H1 (cell line): ENCODE data around the gene SNTG2. TPM values are rescaled to one million over a fixed set of nuclear protein-coding genes. Genes with fewer than 3 reads are reported as not detected.

Experiments used
- CTCF ChIA-PET: fragments of 300-600 bp; sonication (Branson Sonifier 250); formaldehyde crosslinking; loops from one replicate; lab custom pipeline; 2021; ENCODE audit not compliant: partially characterized antibody; lab: Charles Lee
- POLR2A ChIA-PET: fragments of 300-600 bp; sonication (Branson Sonifier 250); formaldehyde crosslinking; loops from one replicate; lab custom pipeline; 2021; ENCODE audit warnings: inconsistent platforms; ENCODE audit not compliant: partially characterized antibody; lab: Charles Lee
- DNase-seq, 2 experiments: peaks; one replicate each; pipeline versions ENCODE4 v3.0.0 to v3.0.0-alpha.2; 2010 to 2022; ENCODE audit warnings: low spot score in 2 of 2, low read depth in 1 of 2, mixed read lengths in 1 of 2
- FAIRE-seq: peaks from 2 replicates; lab custom pipeline; 2011; peaks lifted over from hg19 to GRCh38; lab: Jason Lieb, UNC
- H2AFZ ChIP-seq: 2 replicates; pipeline ENCODE4 v1.8.1; 2012; ENCODE audit warnings: low read length, inconsistent platforms
- H2AK5ac ChIP-seq: 2 replicates; pipeline ENCODE4 v1.6.1; 2013; ENCODE audit warnings: low read depth, low read length
- H2BK120ac ChIP-seq: replicated peaks from 2 replicates; pipeline ENCODE3; 2013; ENCODE audit warnings: low read depth, low read length, inconsistent platforms
- H2BK12ac ChIP-seq: 2 replicates; pipeline ENCODE4 v1.6.1; 2013; ENCODE audit warnings: low read depth, low read length
- H2BK15ac ChIP-seq: 2 replicates; pipeline ENCODE4 v1.6.1; 2013; ENCODE audit warnings: low read length
- H2BK20ac ChIP-seq: 2 replicates; pipeline ENCODE4 v1.6.1; 2013; ENCODE audit warnings: low read length
- H2BK5ac ChIP-seq: 2 replicates; pipeline ENCODE4 v1.6.1; 2013; ENCODE audit warnings: low read depth, low read length
- H3K14ac ChIP-seq: 2 replicates; pipeline ENCODE4 v1.6.1; 2013; ENCODE audit warnings: inconsistent platforms; ENCODE audit not compliant: insufficient read length
- H3K18ac ChIP-seq: 2 replicates; pipeline ENCODE4 v1.6.1; 2013; ENCODE audit warnings: low read length; ENCODE audit errors: extremely low read depth
- H3K23ac ChIP-seq: 2 replicates; pipeline ENCODE4 v1.6.1; 2013; ENCODE audit warnings: inconsistent platforms; ENCODE audit not compliant: insufficient read length
- H3K23me2 ChIP-seq: 2 replicates; pipeline ENCODE4 v1.6.1; 2013; ENCODE audit warnings: low read depth, low read length
- H3K27ac ChIP-seq: 2 replicates; pipeline ENCODE4 v1.6.1; 2011; ENCODE audit warnings: low read depth, low read length, inconsistent platforms
- H3K27me3 ChIP-seq, 4 experiments: replicated peaks in 1 of 4; 1 replicate in 1 of 4; 2 replicates in 3 of 4; pipeline versions ENCODE4 v1.6.1 to v1.8.1; 2011 to 2013; ENCODE audit warnings: low read length in 3 of 4, mild to moderate bottlenecking in 3 of 4, inconsistent platforms in 2 of 4, mixed read lengths in 2 of 4, moderate library complexity in 1 of 4; ENCODE audit not compliant: control insufficient read depth in 3 of 4, insufficient read depth in 3 of 4; ENCODE audit errors: extremely low read depth in 1 of 4
- H3K36me3 ChIP-seq, 4 experiments: 2 replicates each; pipeline versions ENCODE4 v1.6.1 to v1.8.1; 2011 to 2013; ENCODE audit warnings: mild to moderate bottlenecking in 4 of 4, low read length in 3 of 4, moderate library complexity in 2 of 4, control low read depth in 1 of 4, inconsistent platforms in 1 of 4; ENCODE audit not compliant: insufficient read depth in 4 of 4, control insufficient read depth in 2 of 4
- H3K4ac ChIP-seq: replicated peaks from 2 replicates; pipeline ENCODE3; 2013; ENCODE audit warnings: low read length, low read depth, mixed read lengths, inconsistent platforms; ENCODE audit not compliant: insufficient read length
- H3K4me1 ChIP-seq, 4 experiments: replicated peaks in 1 of 4; 1 replicate in 1 of 4; 2 replicates in 3 of 4; pipeline versions ENCODE4 v1.6.1 to v1.8.1; 2011 to 2013; ENCODE audit warnings: low read length in 3 of 4, inconsistent platforms in 2 of 4, mixed read lengths in 1 of 4; ENCODE audit not compliant: insufficient read depth in 4 of 4, control insufficient read depth in 3 of 4
- H3K4me2 ChIP-seq, 2 experiments: 2 replicates each; pipeline versions ENCODE4 v1.6.1 to v1.8.1; 2011 to 2013; ENCODE audit warnings: low read depth in 2 of 2, low read length in 2 of 2, control low read depth in 1 of 2, inconsistent platforms in 1 of 2, mild to moderate bottlenecking in 1 of 2; ENCODE audit not compliant: insufficient read depth in 1 of 2
- H3K4me3 ChIP-seq, 4 experiments: fragments of 200-600, 300-600 bp in 1 of 4; sonication (generic), shearing (Covaris generic), sonication (Bioruptor Twin) in 1 of 4; 2 replicates each; pipeline versions ENCODE4 v1.5.1 to v1.8.1; 2011 to 2016; ENCODE audit warnings: low read length in 4 of 4, low read depth in 3 of 4, control low read depth in 2 of 4, inconsistent platforms in 2 of 4, mild to moderate bottlenecking in 2 of 4, mixed read lengths in 1 of 4, moderate library complexity in 1 of 4; ENCODE audit not compliant: insufficient read depth in 2 of 4; ENCODE audit errors: extremely low read depth in 1 of 4
- H3K56ac ChIP-seq: replicated peaks from 2 replicates; pipeline ENCODE3; 2013; ENCODE audit warnings: low read depth, mild to moderate bottlenecking, mixed read lengths, low read length, inconsistent platforms; ENCODE audit not compliant: insufficient read length
- H3K79me1 ChIP-seq: 2 replicates; pipeline ENCODE4 v1.6.1; 2013; ENCODE audit warnings: low read depth, low read length, control low read depth
- H3K79me2 ChIP-seq, 2 experiments: 2 replicates each; pipeline versions ENCODE4 v1.6.1 to v1.8.1; 2012 to 2013; ENCODE audit warnings: low read length in 2 of 2, mild to moderate bottlenecking in 2 of 2, inconsistent platforms in 1 of 2; ENCODE audit not compliant: insufficient read depth in 2 of 2, control insufficient read depth in 1 of 2
- H3K9ac ChIP-seq, 4 experiments: replicated peaks in 1 of 4; 1 replicate in 1 of 4; 2 replicates in 3 of 4; pipeline versions ENCODE4 v1.6.1 to v1.8.1; 2011 to 2013; ENCODE audit warnings: low read depth in 3 of 4, low read length in 3 of 4, control low read depth in 2 of 4, mild to moderate bottlenecking in 2 of 4, moderate library complexity in 2 of 4, inconsistent platforms in 1 of 4; ENCODE audit errors: extremely low read depth in 1 of 4
- H3K9me3 ChIP-seq, 2 experiments: 2 replicates each; pipeline versions ENCODE4 v1.6.1 to v1.8.1; 2012 to 2013; ENCODE audit warnings: mild to moderate bottlenecking in 2 of 2, moderate library complexity in 2 of 2, control low read depth in 1 of 2, inconsistent platforms in 1 of 2, low read depth in 1 of 2, low read length in 1 of 2, mixed read lengths in 1 of 2; ENCODE audit not compliant: insufficient read depth in 2 of 2
- H4K20me1 ChIP-seq, 2 experiments: replicated peaks in 1 of 2; 2 replicates each; pipeline versions ENCODE3 to v1.8.1; 2011 to 2013; ENCODE audit warnings: inconsistent platforms in 2 of 2, low read length in 2 of 2, mild to moderate bottlenecking in 1 of 2; ENCODE audit not compliant: insufficient read depth in 2 of 2, control insufficient read depth in 1 of 2
- H4K5ac ChIP-seq: 2 replicates; pipeline ENCODE4 v1.6.1; 2013; ENCODE audit warnings: low read length, low read depth, mixed read lengths, inconsistent platforms; ENCODE audit not compliant: insufficient read length
- H4K8ac ChIP-seq: 2 replicates; pipeline ENCODE4 v1.8.0; 2013; ENCODE audit warnings: mild to moderate bottlenecking, moderate library complexity, low read length, inconsistent platforms; ENCODE audit not compliant: insufficient read depth; ENCODE audit errors: extremely low read depth
- H4K91ac ChIP-seq: replicated peaks from 2 replicates; pipeline ENCODE3; 2013; ENCODE audit warnings: low read length, mixed read lengths, inconsistent platforms; ENCODE audit not compliant: insufficient read length
- BCL11A ChIP-seq, 2 experiments: IDR thresholded peaks; one replicate each; pipeline ENCODE4 v1.6.1; 2011; ENCODE audit warnings: low read depth in 2 of 2, low read length in 2 of 2, mild to moderate bottlenecking in 2 of 2
- CEBPB ChIP-seq: IDR thresholded peaks from 2 replicates; pipeline ENCODE4 v1.6.1; 2012; ENCODE audit warnings: low read depth, low read length
- EGR1 ChIP-seq: IDR thresholded peaks from 2 replicates; pipeline ENCODE4 v1.6.1; 2011; ENCODE audit warnings: low read depth, low read length, borderline replicate concordance
- EP300 ChIP-seq, 2 experiments: IDR thresholded peaks; 1 replicate in 1 of 2; 2 replicates in 1 of 2; pipeline ENCODE4 v1.6.1; 2011 to 2012; ENCODE audit warnings: low read depth in 2 of 2, low read length in 2 of 2, mild to moderate bottlenecking in 2 of 2, borderline replicate concordance in 1 of 2, inconsistent platforms in 1 of 2, moderate library complexity in 1 of 2
- KDM4A ChIP-seq: IDR thresholded peaks from one replicate; pipeline ENCODE4 v1.7.1; 2012; ENCODE audit warnings: low read depth, mild to moderate bottlenecking, moderate library complexity, low read length, inconsistent platforms; ENCODE audit not compliant: severe bottlenecking
- NANOG ChIP-seq: IDR thresholded peaks from 2 replicates; pipeline ENCODE4 v1.6.1; 2011; ENCODE audit warnings: low read length, low read depth, mild to moderate bottlenecking, inconsistent platforms; ENCODE audit not compliant: insufficient read depth, poor library complexity, severe bottlenecking
- POLR2A ChIP-seq, 2 experiments: IDR thresholded peaks; 1 replicate in 1 of 2; 2 replicates in 1 of 2; pipeline ENCODE4 v1.6.1; 2011; ENCODE audit warnings: low read depth in 2 of 2, low read length in 2 of 2, mild to moderate bottlenecking in 2 of 2; ENCODE audit errors: control extremely low read depth in 1 of 2
- POU5F1 ChIP-seq: IDR thresholded peaks from 2 replicates; pipeline ENCODE4 v1.6.1; 2011; ENCODE audit warnings: low read depth, mild to moderate bottlenecking, low read length, moderate library complexity
- RXRA ChIP-seq: IDR thresholded peaks from 2 replicates; pipeline ENCODE4 v1.6.1; 2011; ENCODE audit warnings: low read depth, mild to moderate bottlenecking, low read length, moderate library complexity; ENCODE audit not compliant: insufficient read depth
- YY1 ChIP-seq: IDR thresholded peaks from 2 replicates; pipeline ENCODE4 v1.6.1; 2011; ENCODE audit warnings: low read depth, mild to moderate bottlenecking, low read length
- ZNF274 ChIP-seq: IDR thresholded peaks from 2 replicates; pipeline ENCODE4 v1.7.0; 2012; ENCODE audit warnings: low read length, borderline replicate concordance; ENCODE audit errors: extremely low read depth
- polyA plus RNA-seq, 7 experiments: library from polyadenylated mRNA; depleted of rRNA in 3 of 7; stranded (reverse) in 5 of 7; unstranded in 2 of 7; fragments of >200 nt in 5 of 7; fragments of 200-250 nt in 2 of 7; gene quantifications; 1 replicate in 5 of 7; 2 replicates in 1 of 7; 4 replicates in 1 of 7; pipeline versions ENCODE4 v1.2.1 to v1.2.3, GENCODE V29; 2011 to 2013; ENCODE audit warnings: missing spikeins in 2 of 7, mixed read lengths in 2 of 7
- total RNA-seq: library from RNA; stranded (reverse); fragmentation: NEBNext Ultra II Directional; extraction: Animal tissue kit (Norgen Biotek cat#: 25700); gene quantifications from 2 replicates; pipeline ENCODE4 v1.2.1, GENCODE V29; 2021
- TF ChIP-seq, protein P1 (sequence below): IDR thresholded peaks from 2 replicates; pipeline ENCODE4 v1.6.1; 2011; ENCODE audit warnings: low read depth, mild to moderate bottlenecking, low read length; ENCODE audit not compliant: insufficient read depth

The SNTG2 gene
- total and polyA plus RNA-seq, 2 of the 8 experiments (the other 6 are each of a cell fraction or from before 2014, with no cell fraction given) = 6.6 to 18.1 TPM

DNA sequence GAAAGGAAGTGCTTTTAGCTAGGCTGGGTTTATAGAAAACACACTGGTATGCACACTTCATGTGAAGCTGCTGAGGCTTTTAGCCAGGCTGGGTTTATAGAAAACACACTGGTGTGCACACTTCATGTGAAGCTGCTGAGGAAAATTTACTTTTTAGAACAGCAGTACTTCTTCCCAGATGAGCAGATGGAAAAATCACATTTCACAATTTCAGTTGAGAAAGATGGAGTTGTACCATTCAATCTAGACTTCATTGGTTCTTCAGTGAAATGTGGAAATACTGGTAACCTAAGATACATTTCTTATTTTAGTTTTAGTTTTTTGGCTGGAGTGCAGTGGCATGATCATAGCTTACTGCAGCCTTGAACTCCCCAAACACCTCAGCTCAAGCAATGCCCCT lies 11.1 kb downstream of the SNTG2 start:
- H3K14ac ChIP-seq = no peak overlapping the region
- H3K27ac ChIP-seq = no peak overlapping the region
- H3K4me3 ChIP-seq = no peak overlapping the region
- peaks cover 2 to 11% (median 10%) of the 10 kb centered on the region in 4 experiments; a peak in 6 of 7 replicates for H3K4me1 ChIP-seq
- H3K56ac ChIP-seq = no peak overlapping the region
- no peaks in the 10 kb centered on the region for H3K27me3 ChIP-seq
- no peaks in the 10 kb centered on the region for H3K9me3 ChIP-seq
- H2BK20ac ChIP-seq = no peak overlapping the region
- peaks cover 2 to 4% of the 10 kb centered on the region in 2 experiments for H4K20me1 ChIP-seq
- H2AK5ac ChIP-seq = no peak overlapping the region
- no peak overlapping the region for H3K23ac ChIP-seq
- H3K4ac ChIP-seq = no peak overlapping the region
- no peak for TF ChIP-seq RXRA
- no peak for TF ChIP-seq EP300 (IDR thresholded peaks at IDR 0.05; ENCODE audit: borderline replicate concordance in 1 of 2, low read depth in 2 of 2, low read length in 2 of 2)
- TF ChIP-seq POU5F1 = no peak
- no peak for TF ChIP-seq KDM4A
- no peak for TF ChIP-seq ZNF274
- no peak for TF ChIP-seq NANOG
- TF ChIP-seq, protein P1, sequence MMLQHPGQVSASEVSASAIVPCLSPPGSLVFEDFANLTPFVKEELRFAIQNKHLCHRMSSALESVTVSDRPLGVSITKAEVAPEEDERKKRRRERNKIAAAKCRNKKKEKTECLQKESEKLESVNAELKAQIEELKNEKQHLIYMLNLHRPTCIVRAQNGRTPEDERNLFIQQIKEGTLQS = no peak
- TF ChIP-seq CEBPB = no peak
- no peak for TF ChIP-seq EGR1
- no peak for TF ChIP-seq BCL11A (IDR thresholded peaks at IDR 0.05; ENCODE audit: low read depth in 2 of 2, low read length in 2 of 2)
- TF ChIP-seq YY1 = no peak
- TF ChIP-seq POLR2A (IDR thresholded peaks at IDR 0.05; ENCODE audit: control extremely low read depth in 1 of 2, low read depth in 2 of 2, low read length in 2 of 2) = no peak
- TF ChIP-seq, all 59 proteins: peak for 0
- Histone ChIP-seq H2BK5ac (no peak overlapping the region), H2BK15ac (no peak overlapping the region; the same call in 1 of the 2 replicates), H3K79me2 (peaks cover 12 to 95% of the 10 kb centered on the region in 2 experiments), H4K8ac (no peak overlapping the region), H4K91ac (no peak overlapping the region), H2BK120ac (no peak overlapping the region), H3K18ac (no peak overlapping the region), H3K4me2 (no peak overlapping the region), H3K79me1 (peaks cover 12% of the 10 kb centered on the region), H2AFZ (no peak overlapping the region), H3K36me3 (no peaks in the 10 kb centered on the region), H3K23me2 (no peaks in the 10 kb centered on the region), H2BK12ac (no peak overlapping the region), H3K9ac (no peak overlapping the region), H4K5ac (no peak overlapping the region)
- ChIA-PET POLR2A (interaction anchor here (0.6 kb wide), 1 partner anchor 266 kb away, joined by 3 read pairs; no protein-coding TSS in a partner anchor), CTCF (no interaction called here)
- FAIRE-seq (no peak), DNase-seq (no peak)
